Prostate gland (tissue), 2 donors: Measurements from ENCODE around the gene TLR5.

Experiments
- POLR2A ChIP-seq: fragments of 450-650 bp; IDR thresholded peaks from one replicate; pipeline ENCODE4 v1.6.1; 2016; ENCODE audit warnings: antibody characterized with exemption, mild to moderate bottlenecking
- POLR2AphosphoS5 ChIP-seq: sonication (generic); formaldehyde crosslinking; IDR thresholded peaks from one replicate; pipeline ENCODE4 v1.6.1; 2017; ENCODE audit warnings: antibody characterized with exemption
- TF ChIP-seq, protein P1 (sequence below), 4 experiments: fragments of 200-600 bp in 2 of 4; fragments of 450-650 bp in 2 of 4; sonication (generic) in 2 of 4; IDR thresholded peaks; 1 replicate in 3 of 4; 2 replicates in 1 of 4; pipeline ENCODE4 v1.5.1; 2016 to 2019; ENCODE audit warnings: antibody characterized with exemption in 4 of 4, mild to moderate bottlenecking in 2 of 4, moderate library complexity in 2 of 4

GRCh38 chr1:223066415-223066814 is 76.6 kb downstream of the TLR5 start:
- TF ChIP-seq, protein P1, sequence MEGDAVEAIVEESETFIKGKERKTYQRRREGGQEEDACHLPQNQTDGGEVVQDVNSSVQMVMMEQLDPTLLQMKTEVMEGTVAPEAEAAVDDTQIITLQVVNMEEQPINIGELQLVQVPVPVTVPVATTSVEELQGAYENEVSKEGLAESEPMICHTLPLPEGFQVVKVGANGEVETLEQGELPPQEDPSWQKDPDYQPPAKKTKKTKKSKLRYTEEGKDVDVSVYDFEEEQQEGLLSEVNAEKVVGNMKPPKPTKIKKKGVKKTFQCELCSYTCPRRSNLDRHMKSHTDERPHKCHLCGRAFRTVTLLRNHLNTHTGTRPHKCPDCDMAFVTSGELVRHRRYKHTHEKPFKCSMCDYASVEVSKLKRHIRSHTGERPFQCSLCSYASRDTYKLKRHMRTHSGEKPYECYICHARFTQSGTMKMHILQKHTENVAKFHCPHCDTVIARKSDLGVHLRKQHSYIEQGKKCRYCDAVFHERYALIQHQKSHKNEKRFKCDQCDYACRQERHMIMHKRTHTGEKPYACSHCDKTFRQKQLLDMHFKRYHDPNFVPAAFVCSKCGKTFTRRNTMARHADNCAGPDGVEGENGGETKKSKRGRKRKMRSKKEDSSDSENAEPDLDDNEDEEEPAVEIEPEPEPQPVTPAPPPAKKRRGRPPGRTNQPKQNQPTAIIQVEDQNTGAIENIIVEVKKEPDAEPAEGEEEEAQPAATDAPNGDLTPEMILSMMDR (IDR thresholded peaks at IDR 0.05), result no peak
- TF ChIP-seq POLR2A, result no peak
- TF ChIP-seq POLR2AphosphoS5, result no peak
